Calu3 (cell line): ENCODE results near the gene SEC31B. TPM values are rescaled to one million over a fixed set of nuclear protein-coding genes. Genes with fewer than 3 reads are reported as not detected.

ENCODE experiments used
- BruUV-seq: library from RNA; stranded (reverse); fragments of 400-500 nt; replicated peaks from 2 replicates; lab custom pipeline; 2021; lab: Mats Ljungman, UMichigan
- CTCF ChIA-PET: fragments of 300-600 bp; sonication (Branson Sonifier 250); formaldehyde crosslinking; loops from one replicate; lab custom pipeline; 2022; ENCODE audit warnings: antibody characterized with exemption; lab: Charles Lee
- DNase-seq: peaks from one replicate; pipeline ENCODE4 v3.0.0; 2022
- H3K27ac Mint-ChIP-seq: one replicate; pipeline ENCODE4 v1.8.0; 2022; ENCODE audit warnings: mixed read lengths; ENCODE audit not compliant: unreplicated experiment
- H3K27me3 Mint-ChIP-seq: one replicate; pipeline ENCODE4 v1.8.0; 2022; ENCODE audit warnings: mixed read lengths; ENCODE audit not compliant: unreplicated experiment
- H3K36me3 Mint-ChIP-seq: one replicate; pipeline ENCODE4 v1.8.0; 2022; ENCODE audit warnings: mild to moderate bottlenecking, moderate library complexity, mixed read lengths; ENCODE audit not compliant: insufficient read depth, unreplicated experiment
- H3K4me1 Mint-ChIP-seq: one replicate; pipeline ENCODE4 v1.8.0; 2022; ENCODE audit warnings: mild to moderate bottlenecking, low read depth, mixed read lengths; ENCODE audit not compliant: unreplicated experiment
- H3K4me3 Mint-ChIP-seq: one replicate; pipeline ENCODE4 v1.8.0; 2022; ENCODE audit warnings: mild to moderate bottlenecking, low read depth, moderate library complexity, mixed read lengths; ENCODE audit not compliant: unreplicated experiment
- H3K9me3 Mint-ChIP-seq: one replicate; pipeline ENCODE4 v1.8.0; 2022; ENCODE audit warnings: low read depth, mixed read lengths; ENCODE audit not compliant: unreplicated experiment
- intact Hi-C: fragments of 100-400 bp; cut with micrococcal nuclease; formaldehyde crosslinking; loops from one replicate; pipeline ENCODE4 v1.10.0; 2022; ENCODE audit not compliant: unreplicated experiment
- total RNA-seq: library from RNA; stranded (reverse); gene quantifications from 2 replicates; pipeline ENCODE4 v1.2.3, GENCODE V29; 2022
- TF ChIP-seq, protein P1 (sequence below): fragments of 200-600 bp; IDR thresholded peaks from one replicate; pipeline ENCODE4 v1.8.0; 2022; ENCODE audit warnings: antibody characterized with exemption; ENCODE audit not compliant: unreplicated experiment

SEC31B gene
- total RNA-seq, 1 experiment from 2014 or later = 6.5 TPM

DNA sequence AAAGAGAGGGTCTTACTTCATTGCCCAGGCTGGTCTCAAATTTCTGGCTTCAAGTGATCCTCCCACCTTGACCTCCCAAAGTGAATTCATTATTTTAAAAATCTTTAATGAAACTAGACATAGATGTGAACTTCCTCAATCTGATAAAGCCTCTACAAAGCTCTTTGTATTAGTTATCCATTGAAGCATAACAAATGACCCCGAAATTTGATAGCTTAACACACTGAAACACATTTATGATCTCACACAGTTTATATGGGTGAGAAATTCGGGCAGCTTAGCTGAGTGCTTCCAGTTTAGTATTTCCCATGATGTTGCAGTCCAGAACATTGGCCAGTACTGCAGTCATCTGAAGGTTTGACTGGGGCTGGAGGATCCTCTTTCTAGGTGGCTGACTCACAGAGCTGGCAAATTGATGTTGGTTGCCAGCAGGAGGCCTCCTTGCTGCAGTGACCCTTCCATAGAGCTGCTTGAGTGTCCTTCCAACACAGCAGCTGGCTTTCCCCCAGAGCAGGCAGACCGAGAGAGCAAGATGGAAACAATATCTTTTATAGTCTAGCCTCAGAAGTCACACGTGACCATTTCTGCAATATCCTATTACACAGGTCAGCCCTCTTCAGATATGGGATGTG is 73.4 kb downstream of the SEC31B start:
- H3K27ac Mint-ChIP-seq = no peak overlapping the region
- H3K4me1 Mint-ChIP-seq = no peaks in the 10 kb centered on the region
- BruUV-seq = no TSS peak
- CTCF ChIA-PET = interaction anchor here (0.9 kb wide), 1 partner anchor 36 kb away, joined by 3 read pairs; no protein-coding TSS in a partner anchor
- peaks cover 12% of the 10 kb centered on the region for H3K27me3 Mint-ChIP-seq
- no peak for DNase-seq
- intact Hi-C loops = no loop called here
- H3K36me3 Mint-ChIP-seq = no peaks in the 10 kb centered on the region
- no peaks in the 10 kb centered on the region for H3K9me3 Mint-ChIP-seq
- TF ChIP-seq, protein P1, sequence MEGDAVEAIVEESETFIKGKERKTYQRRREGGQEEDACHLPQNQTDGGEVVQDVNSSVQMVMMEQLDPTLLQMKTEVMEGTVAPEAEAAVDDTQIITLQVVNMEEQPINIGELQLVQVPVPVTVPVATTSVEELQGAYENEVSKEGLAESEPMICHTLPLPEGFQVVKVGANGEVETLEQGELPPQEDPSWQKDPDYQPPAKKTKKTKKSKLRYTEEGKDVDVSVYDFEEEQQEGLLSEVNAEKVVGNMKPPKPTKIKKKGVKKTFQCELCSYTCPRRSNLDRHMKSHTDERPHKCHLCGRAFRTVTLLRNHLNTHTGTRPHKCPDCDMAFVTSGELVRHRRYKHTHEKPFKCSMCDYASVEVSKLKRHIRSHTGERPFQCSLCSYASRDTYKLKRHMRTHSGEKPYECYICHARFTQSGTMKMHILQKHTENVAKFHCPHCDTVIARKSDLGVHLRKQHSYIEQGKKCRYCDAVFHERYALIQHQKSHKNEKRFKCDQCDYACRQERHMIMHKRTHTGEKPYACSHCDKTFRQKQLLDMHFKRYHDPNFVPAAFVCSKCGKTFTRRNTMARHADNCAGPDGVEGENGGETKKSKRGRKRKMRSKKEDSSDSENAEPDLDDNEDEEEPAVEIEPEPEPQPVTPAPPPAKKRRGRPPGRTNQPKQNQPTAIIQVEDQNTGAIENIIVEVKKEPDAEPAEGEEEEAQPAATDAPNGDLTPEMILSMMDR = no peak
- no peak overlapping the region for H3K4me3 Mint-ChIP-seq

DNA sequence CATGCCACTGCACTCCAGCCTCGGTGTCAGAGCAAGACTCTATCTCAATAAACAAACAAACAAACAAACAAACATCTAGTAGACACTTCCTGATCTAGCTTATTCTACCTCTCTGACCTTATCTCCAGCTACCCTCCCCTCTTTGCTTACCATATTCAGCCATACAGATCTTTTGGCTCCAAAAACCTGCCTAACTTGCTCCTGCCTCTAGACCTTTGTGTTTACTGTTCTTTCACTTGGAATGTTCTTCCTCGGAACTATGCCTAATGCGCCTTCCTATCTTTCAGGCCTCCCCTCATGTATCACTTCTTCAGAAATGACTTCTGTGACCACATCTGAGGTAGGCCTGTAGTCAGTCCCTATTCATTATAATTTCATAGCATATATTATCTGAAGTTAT is 77.1 kb downstream of the SEC31B start:
- no peak for DNase-seq
- Mint-ChIP-seq H3K9me3 (no peaks in the 10 kb centered on the region), H3K27me3 (peaks cover 9% of the 10 kb centered on the region), H3K4me1 (no peaks in the 10 kb centered on the region), H3K4me3 (no peak overlapping the region), H3K27ac (no peak overlapping the region), H3K36me3 (no peaks in the 10 kb centered on the region)
- TF ChIP-seq, protein P1 = no peak
- intact Hi-C loops = no loop called here
- no TSS peak for BruUV-seq
- CTCF ChIA-PET = interaction anchor here (0.9 kb wide), 1 partner anchor 75 kb away, joined by 3 read pairs; no protein-coding TSS in a partner anchor

DNA sequence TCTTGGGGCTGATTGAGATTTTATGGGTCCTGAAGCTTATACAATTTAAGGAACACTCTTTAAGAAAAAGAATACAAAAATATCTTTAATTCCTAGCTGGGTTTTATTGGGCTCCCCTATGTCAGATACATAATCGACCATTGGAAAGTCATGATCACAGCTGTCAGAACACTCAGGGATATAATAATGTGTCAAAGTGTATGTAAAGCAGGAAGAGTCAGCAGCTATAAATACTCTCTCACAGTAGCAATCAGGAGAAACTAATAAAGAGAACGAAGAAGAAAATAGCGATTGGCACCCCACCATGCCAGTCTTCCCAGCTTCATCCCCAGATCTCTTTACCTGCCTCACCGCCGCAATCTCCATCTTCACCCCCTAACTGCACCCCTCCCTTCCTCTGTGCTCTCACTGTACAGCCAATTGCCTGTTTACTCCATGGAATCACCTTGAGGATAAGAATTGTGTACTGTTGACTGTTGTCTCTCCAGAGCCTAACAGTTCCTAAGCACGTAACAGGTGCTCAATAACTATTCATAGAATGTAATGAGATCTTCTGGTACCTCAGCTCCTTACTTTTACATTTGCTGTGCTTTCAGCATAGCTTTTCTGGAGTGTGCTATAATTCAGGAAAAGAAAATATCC is 80.9 kb downstream of the SEC31B start:
- H3K4me1 Mint-ChIP-seq = peaks cover 1% of the 10 kb centered on the region
- no peaks in the 10 kb centered on the region for H3K36me3 Mint-ChIP-seq
- DNase-seq = no peak
- no peak overlapping the region for H3K4me3 Mint-ChIP-seq
- CTCF ChIA-PET = interaction anchor here (0.5 kb wide), 2 partner anchors 18 to 94 kb away, joined by 3 to 7 read pairs; no protein-coding TSS in a partner anchor
- intact Hi-C loops = no loop called here
- no peaks in the 10 kb centered on the region for H3K9me3 Mint-ChIP-seq
- TF ChIP-seq, protein P1 = no peak
- no peaks in the 10 kb centered on the region for H3K27me3 Mint-ChIP-seq
- BruUV-seq = no TSS peak
- H3K27ac Mint-ChIP-seq = no peak overlapping the region

Other genes with a start within 250 kb of the SEC31B start
- 19.4 TPM in 2 replicates for gene BLOC1S2, start 233.2 kb downstream of the SEC31B start, total RNA-seq
- not detected in 2 replicates for gene PKD2L1, start 189.6 kb downstream of the SEC31B start, total RNA-seq
- gene SCD, start 172.6 kb downstream of the SEC31B start, total RNA-seq = 173 and 225 TPM in 2 replicates
- gene WNT8B, start 56.9 kb downstream of the SEC31B start, total RNA-seq = 0.17 TPM in 1 of 2 replicates, not detected in the other
- gene NDUFB8, start 10.0 kb upstream of the SEC31B start, total RNA-seq = 123 and 128 TPM in 2 replicates
- 35.8 and 36.3 TPM in 2 replicates for gene HIF1AN, start 16.1 kb upstream of the SEC31B start, total RNA-seq
- not detected in 2 replicates for gene PAX2, start 225.7 kb upstream of the SEC31B start, total RNA-seq